ENCODE results near the gene VRK3. TPM values are rescaled to one million over a fixed set of nuclear protein-coding genes. Genes with fewer than 3 reads are reported as not detected.
"Not testable (repeated sequence)": the region's sequence is repeated elsewhere in the genome, so short reads cannot be mapped to it uniquely, and the experiment has no call there.

Gene VRK3
- polyA plus RNA-seq, 1 donor: 17.1 TPM

DNA sequence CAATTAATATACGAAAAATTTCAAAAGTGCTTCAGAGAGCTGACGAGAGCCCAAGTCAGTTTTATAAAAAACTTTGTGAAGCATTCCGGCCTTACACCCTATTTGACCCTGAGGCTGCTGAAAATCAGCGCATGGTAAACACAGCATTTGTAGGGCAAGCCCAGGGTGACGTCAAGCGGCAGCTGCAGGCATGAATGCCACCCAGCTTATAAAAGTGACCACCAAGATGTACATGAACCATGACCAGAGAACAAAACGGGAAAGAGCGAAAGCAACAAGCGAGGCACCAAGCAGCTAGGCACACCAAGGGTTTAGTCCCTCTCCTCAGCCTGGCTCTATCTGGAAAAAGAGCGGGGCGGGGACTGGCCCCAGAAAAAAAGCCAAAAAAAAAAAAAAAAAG lies 70.2 kb downstream of the VRK3 start:
- peak; percentile 28 for DNase-seq

DNA sequence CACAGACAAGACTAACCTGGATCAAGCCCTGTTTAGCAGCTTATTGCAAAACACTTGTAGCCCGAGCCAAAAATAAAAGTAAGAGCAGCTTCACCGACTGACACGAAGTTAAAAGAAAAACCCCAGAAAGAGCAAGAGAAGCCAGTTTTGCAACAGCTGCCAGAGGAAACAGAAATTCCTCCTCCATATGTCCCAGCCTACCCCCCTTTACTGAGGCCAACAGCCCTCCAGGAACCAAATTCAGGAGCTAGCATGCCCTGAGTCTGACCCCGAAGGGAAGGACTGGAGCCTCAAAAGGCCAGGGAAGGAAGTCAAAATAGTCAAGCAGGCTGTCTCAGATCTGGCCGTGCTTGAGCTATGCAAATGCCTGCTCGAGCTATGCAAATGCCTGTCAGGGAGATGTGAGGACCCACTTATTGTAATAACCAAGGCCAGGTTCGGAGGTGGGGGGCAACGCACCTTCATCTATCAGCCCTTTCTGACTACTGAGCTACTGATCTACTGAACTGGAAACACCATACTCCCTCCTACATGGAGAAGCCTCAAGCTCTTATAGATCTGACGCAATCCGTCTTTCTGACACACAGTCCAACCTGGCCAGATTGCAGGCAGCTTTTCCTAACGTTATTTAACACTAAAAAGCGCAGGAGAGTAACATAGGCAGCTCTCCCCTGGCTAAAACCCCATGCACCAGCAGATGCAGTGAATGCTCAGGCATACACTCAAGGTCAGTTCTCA lies 70.9 kb downstream of the VRK3 start:
- DNase-seq: peak; percentile 36

DNA sequence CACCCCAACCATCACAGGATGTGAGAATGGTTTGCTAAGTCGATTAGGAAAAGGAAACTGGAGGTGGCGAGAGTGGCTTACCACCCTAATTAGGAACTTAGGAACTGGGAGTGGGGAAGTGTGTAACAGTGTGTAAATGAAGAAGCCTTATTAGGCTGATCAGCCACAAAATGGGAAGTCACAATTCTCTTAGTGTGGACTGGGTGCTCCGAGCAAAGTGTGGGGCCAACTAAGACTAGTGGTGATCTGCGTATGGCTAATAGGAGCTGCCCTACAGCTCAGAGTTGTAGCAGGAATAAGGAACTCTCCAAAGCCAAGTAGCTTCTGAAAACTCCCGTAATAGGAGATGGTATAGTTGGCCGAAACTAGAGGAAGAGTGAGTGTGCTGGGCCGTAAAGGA lies 71.8 kb downstream of the VRK3 start:
- DNase-seq: no peak

DNA sequence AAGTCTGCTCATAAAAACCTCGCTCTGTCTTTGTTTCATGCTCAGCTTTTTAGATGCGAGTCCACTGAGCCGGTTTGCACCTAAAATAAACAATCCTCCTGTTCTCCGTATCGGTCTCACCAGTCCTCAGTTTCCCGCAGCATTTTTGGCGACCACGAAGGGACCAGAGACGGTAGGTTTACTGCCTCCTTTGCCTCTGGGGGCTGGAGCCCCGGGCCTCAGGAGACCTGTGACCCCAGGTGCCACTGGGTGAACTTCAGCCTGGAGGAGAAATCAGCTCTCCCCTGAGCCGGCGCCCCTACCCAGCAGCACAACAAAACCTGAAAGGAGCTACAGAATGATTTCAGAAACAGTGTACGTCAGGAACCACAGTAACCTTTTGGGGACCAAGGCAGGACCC lies 72.3 kb downstream of the VRK3 start:
- no peak for DNase-seq

DNA sequence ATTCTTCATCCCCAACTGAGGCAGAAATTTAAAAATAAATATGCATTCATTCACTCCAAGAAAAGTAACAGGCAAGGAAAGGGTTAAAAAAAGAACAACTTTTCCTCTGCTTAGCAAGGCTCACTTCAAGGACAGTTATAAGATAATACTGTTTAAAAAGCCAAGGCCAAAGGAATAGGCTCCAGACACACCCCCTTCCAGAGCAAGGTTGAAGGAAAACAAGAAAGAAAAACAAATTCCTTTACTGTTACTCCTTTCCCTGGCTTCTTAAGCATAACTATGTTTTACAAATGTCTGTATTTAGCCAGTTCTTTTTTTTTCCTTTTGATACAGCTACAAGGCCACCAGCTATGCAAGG lies 72.7 kb downstream of the VRK3 start:
- DNase-seq: no peak

DNA sequence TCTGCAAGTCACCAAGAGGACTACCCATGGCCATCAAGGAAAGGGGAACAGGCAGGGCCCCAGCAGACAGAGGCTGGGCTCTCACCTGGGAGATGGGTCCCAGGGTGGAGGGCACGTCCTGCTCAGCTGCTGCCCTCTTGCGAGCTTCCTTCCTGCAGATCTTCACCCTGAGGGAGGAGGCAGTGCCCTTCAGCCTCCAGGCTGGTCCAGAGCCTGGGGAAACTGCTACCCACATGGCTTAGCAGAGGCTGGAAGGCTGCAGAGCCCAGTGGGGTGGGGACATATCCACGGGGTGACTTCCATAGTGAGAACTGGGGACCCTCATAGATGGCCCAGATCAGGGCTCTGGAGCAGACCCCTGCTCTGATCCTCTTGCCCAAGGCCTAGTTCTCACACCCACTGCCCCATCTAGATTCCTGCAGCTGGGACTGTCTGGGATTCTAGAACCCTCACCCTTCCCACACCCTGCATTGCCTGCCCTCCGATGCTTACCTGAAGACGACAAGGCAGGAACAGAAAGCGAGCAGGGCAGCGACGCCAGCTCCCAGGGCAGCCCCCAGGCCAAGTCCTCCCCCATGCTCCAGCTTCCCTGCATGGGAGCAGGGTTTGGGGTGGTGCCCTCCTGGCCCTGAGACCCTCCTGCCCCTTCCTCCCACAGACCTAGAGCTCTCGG lies 73.2 kb downstream of the VRK3 start:
- DNase-seq: no peak

DNA sequence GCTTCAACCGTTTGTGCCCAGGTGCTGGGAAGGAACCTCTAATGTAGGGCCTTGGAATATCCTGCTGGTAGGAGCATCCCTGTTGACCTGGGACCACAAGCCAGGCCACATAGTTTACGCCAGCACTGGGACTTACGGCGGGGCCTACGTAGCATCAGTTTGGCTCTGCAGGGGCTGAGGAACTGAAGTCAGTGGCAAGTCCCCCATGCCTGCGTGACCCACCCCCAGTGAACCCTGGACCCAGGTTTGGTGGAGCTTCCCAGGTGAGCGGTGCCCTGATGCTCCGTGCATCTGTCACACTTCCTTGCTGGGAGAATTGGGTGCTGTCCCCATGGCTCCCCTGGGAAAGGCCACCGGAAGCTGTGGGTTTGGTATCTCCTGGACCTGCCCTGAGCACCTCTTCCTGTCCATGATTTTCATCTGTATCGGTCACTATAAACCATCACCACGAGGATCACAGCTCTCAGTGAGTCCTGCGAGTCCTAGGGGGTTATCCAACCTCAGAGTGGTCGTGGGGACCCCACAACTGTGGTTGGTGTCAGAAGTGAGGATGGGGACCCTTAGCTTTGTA lies 74.1 kb downstream of the VRK3 start:
- no peak for DNase-seq

DNA sequence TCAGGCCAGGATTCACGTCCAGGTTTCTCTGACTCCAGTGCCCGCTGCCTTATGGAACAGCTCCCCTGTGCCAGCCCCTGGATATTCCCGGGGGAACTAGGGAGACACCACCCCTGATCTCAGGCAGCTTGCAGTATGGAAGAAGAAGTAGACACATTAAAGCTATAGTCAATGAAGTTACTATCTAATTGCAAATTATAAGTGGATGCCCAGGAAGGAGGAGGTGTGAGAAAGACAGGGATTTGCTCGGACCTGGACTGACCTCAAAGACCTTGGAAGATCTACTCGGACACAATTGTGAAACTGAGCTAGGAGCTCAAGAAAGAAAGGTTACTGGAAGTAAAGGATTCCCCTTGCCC lies 74.6 kb downstream of the VRK3 start:
- DNase-seq: no peak

DNA sequence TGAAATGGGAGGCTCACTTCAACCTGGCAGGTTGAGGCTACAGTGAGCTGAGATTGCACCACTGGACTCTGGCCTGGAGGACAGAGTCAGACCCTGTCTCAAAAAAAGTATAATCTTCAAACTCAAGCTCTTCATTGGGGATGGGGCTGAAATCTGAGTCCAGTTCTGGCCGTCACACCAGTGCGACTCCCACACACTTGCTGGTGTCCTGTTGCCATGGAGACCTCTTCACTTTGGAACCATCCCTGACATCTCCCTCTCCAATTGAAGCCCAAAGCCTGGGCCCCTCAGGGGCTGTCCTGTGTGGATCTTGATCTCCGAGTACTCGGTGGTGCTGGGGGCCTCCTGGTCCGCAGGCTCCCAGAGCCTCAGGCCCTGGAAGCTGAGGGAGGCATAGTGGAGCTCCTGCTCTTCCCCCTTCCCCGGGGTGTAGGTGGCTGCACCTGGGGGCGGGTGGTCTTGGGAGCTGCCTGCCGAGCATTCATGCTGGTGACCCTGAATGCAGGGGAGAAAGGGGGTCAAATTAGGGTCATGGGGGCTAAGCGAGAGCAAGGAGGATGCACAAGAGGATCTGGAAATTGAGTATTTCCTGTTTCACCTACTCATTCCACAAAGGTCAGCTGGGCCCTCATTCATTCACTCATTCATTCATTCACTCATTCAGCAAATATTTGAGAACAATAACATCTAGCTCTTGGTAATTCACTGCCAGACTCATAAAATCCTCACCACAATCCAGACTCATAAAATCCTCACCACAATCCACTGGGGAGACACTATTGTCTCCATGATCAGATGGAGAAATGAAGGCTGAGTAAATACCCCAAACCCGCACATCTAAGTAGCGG lies 75.2 kb downstream of the VRK3 start:
- no peak for DNase-seq

DNA sequence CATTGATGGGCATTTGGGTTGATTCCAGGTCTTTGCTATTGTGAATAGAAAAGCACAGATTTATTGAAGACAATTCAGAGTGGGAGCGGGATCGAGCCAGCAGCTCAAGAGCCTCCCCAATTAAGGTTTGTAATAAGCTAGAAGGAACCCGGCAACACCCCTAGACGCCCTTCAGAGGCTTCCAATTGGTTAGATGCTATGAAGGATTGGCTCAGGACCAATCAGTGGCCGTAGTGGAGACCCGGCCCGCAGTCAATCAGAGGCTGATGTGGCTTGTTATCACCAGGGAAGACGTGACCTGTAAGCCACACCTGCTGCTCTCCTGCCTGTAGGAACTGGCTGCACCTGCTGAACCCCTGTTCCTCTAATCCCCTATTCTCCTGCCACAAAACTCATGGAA lies 78.8 kb downstream of the VRK3 start:
- no peak for DNase-seq

DNA sequence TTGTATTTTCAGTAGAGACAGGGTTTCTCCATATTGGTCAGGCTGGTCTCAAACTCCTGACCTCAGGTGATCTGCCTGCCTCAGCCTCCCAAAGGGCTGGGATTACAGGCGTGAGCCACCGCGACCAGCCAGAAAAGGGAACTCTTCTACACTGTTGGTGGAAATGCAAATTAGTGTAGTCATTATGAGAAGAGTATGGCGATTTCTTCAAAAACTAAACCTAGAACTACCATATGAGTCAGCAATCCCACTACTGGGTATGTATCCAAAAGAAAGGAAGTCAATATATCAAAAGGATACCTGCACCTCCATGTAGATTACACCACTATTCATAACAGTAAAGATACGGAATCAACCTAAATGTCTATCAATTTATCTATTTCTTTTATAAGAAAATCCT lies 80.6 kb downstream of the VRK3 start:
- not testable (repeated sequence) for DNase-seq

DNA sequence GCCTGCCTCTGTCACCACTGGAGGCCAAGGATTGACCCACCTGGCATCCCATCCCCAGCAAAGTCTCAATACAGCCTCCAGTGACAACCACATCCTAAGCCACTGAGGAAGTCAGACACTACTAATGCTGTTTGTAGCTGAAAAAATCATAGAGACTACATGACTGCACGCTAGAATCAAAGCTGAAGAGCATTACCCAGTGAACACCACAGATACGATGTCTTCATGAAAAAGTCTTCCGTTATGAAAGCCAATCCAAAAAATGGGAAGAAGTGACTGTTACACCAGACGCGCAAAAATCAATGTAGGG lies 84.7 kb downstream of the VRK3 start:
- no peak for DNase-seq

DNA sequence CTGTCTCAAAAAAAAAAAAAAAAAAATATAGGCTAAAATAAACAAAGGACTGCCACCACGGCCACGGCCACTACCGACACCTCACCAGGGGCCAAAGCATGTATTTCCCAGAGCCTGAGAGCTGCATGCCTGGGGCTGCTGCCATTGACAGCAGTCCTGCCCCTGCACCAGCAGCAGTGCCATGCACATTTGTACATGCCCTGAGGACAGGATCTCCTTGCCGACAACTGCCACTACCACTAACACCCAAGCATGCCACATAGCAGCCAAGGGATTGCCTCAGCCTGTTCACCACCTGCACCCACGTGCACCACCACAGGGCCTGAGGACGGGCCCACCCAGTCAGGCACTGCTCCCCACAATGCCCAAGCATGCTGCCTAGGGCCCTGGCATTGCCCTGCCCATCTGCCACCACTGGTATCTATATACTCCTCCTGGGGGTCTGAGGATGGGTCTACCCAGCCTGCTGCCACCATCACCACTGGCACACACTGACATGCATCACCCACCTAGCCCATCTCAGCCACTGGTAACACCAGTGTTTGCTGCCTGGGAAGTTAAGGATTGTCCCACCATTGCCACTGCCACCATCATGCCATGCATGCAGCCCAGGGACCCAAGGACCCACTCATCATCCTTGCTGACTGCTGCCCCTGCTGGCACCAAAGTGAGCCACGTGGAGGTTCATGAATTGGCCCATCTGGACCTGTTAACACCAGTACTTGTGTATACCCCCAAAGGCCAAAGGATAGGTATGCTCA lies 85.3 kb downstream of the VRK3 start:
- DNase-seq: no peak

DNA sequence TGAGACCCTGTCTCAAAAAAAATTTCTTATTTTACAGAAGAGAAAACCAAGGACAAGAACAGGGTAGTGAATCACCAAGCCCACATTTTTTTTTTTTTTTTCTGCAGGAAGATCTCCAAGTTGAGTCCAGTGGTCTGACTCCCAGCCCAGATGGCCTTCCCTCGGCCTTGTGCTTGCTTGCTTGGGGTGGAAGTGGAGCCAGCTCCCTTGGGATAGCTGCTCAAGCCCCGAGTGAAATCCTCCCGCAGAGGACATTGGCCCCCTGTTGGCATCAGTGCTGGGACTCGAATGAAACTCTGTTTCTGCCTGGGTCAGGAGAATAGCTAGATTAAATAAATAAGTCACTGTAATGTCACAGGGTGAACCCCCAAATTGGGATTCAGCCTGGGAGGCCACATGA lies 86.5 kb downstream of the VRK3 start:
- DNase-seq: no peak

DNA sequence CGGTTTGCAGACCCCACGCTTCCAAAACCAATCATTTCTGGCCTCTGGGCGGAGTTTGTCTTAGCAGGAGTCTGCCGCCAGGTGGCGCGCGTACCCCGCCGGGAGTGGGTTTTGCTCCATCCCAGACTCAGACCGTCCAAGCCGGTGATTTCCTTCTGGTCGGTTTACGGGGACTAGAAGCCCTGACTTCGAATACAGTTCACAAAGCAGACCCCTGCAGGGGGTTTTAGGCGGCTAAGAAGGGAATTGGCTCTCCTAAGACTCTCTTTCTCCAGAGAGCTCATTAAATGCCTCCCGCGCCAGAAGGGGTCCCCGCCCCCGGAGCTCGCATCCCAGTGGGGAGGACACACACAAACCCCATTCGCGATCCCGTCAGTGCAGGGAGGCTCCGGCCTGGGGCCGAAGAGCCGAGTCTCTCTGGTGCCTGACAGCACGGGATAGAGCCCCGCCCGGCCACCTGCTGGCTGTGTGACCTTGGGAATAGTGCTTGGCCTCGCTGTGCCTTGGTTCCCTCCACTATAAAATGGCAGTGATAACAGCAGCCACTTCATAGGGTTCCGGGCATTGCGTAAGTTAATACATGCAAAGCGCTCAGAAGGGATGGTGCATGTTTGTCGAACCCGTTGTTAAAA lies 87.3 kb downstream of the VRK3 start:
- peak; percentile 81 for DNase-seq

DNA sequence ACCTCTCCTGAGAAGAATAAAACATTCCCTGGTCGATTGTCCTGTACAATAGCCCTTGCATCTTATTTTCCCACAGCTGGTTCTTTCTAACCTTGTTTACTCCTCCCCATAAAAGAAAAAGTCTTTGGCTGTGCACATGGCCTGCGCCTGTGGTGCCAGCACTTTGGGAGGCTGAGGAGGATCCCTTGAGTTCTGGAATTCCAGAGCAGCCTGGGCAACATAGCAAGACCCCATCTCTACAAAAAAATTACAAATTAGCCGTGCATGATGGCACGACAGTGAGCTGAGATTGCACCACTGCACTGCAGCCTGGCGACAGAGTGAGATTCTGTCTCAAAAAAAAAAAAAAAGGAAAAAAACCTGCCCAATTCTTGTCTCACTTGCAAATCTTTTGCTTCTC lies 88.6 kb downstream of the VRK3 start:
- no peak for DNase-seq

DNA sequence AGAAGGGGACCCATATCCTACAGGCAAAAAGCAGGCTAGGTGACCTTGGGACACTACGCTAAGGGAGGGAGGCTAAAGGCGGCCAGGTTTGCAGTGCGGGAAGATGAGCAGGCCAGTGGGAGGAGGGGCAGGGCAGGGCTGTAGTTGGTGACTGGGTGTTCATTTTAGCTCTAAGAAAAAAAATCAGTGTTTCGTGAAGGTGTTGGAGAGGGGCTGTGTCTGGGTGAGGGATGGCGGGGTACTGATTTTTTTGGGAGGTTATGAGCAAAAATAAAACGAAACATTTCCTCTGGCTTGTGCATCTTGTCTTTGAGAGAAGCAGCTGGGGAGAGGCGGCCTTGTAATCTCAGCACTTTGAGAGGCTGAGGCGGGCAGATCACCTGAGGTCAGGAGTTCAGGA lies 91.5 kb downstream of the VRK3 start:
- no peak for DNase-seq

DNA sequence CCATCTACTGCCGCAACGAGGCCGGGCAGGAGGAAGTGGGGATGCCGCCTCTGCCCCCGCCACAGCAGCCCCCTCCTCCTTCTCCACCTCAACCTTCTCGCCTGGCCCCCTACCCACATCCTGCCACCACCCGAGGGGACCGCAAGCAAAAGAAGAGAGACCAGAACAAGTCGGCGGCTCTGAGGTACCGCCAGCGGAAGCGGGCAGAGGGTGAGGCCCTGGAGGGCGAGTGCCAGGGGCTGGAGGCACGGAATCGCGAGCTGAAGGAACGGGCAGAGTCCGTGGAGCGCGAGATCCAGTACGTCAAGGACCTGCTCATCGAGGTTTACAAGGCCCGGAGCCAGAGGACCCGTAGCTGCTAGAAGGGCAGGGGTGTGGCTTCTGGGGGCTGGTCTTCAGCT lies 92.4 kb downstream of the VRK3 start:
- DNase-seq: no peak

DNA sequence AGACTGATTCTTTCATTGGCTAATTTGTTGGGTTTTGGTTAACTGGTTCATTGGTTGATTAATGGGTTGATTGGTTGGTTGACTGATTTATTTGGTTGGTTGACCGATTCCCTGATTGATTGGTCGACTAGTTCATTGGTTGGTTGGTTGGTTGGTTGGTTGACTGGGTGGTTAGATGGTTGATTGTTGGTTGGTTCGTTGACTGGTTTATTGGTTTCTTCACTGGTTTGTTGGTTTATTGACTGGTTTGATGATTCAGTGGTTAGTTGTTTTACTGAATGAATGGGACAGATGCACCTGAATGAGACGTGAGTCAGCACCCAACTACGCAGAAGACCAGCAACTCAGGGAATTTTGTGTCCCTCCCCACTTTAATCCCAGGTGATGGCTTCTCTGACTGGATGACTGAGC lies 93.1 kb downstream of the VRK3 start:
- DNase-seq: no peak

DNA sequence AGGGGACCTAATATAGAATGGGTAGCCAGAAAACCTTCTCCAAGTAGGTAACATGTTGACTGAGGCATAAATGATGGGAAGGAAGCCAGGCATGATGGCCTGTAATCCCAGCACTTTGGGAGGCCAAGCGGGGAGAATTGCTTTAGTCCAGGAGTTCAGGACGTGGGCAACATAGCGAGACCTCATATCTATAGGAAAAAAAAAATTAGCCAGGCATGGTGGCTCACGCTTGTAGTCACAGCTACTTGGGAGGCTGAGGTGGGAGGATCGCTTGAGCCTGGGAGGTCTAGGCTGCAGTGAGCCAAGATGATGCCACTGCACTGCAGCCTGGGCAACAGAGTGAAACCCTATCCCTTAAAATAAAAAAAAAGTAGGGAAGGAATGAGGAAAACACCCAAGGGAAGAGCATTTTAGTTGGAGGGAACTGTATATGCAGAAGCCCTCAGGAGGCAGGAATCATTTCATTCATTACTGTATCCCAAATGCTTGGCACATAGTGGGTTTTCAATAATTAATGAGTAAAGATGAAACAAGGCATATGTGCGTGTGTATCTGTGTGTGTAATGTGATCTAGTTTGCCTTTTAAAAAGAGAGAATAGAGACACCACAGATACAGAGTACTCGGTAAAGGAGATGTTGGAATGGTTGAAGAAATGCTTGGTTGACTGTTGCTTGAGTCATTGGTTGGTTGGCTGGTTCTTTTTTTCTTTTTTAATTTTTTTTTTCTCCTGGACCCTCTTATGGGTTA lies 93.7 kb downstream of the VRK3 start:
- no peak for DNase-seq

DNA sequence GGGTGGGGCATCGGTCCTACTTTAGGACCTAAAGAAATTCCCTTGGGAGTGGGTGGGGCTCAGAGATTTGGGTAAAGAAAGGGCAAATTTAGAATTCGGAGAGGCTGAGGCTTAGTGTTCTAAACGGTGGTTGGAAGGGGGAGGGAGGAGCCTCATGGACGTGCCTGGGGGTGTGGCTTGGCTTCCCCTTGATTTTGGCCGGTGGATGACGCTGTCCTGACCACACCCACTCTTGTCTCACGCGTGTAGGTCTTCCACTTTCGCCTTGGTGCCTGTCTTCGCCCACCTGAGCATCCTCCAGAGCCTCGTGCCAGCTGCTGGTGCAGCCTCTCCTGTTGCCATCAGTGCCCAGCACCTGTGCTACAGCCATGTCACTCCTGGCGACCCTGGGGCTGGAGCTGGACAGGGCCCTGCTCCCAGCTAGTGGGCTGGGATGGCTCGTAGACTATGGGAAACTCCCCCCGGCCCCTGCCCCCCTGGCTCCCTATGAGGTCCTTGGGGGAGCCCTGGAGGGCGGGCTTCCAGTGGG lies 94.6 kb downstream of the VRK3 start:
- DNase-seq: no peak
